NB4 (cell line): ENCODE data around the gene CHRNA3.

Experiments used
- DNase-seq: peaks from one replicate; pipeline ENCODE4 v3.0.0; 2010; ENCODE audit warnings: low read depth
- H3K4me3 ChIP-seq: one replicate; pipeline ENCODE4 v1.5.1; 2011; ENCODE audit warnings: mild to moderate bottlenecking, low read depth, low read length, moderate library complexity
- MYC ChIP-seq: IDR thresholded peaks from 2 replicates; pipeline ENCODE4 v1.6.1; 2011; ENCODE audit warnings: low read depth, low read length
- POLR2A ChIP-seq: IDR thresholded peaks from 2 replicates; pipeline ENCODE4 v1.6.1; 2011; ENCODE audit warnings: mild to moderate bottlenecking; ENCODE audit not compliant: insufficient read length; ENCODE audit errors: extremely low read depth
- TF ChIP-seq, protein P1 (sequence below): IDR thresholded peaks from 2 replicates; pipeline ENCODE4 v1.6.1; 2011; ENCODE audit warnings: low read depth, low read length
- TF ChIP-seq, protein P2 (sequence below): IDR thresholded peaks from one replicate; pipeline ENCODE4 v1.5.1; 2012; ENCODE audit warnings: low read depth, low read length

CHRNA3 gene

DNA sequence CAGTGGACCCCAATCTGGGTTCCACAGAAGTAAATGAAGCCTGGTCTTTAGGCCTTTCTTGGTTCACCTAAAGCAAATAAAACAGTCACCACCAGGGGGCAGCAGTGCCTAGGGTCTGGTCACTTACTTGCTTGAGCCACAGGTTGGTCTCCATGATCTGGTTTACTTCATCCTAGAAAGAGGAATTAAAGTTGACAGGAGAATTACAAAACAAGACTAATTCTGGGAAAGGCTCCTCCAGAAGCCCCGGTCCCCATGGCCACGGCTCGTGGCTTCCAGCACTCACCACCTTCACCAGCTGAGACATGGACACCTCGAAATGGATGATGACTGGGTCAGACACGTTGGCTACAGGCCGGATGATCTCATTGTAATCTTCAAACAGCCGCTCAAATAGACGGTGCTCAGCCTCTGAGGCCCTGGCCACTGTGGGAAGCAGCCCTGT, 2.3 kb downstream of the CHRNA3 start:
- DNase-seq, result peak; percentile 87
- no peak overlapping the region for H3K4me3 ChIP-seq
- no peak for TF ChIP-seq POLR2A
- TF ChIP-seq, protein P1, sequence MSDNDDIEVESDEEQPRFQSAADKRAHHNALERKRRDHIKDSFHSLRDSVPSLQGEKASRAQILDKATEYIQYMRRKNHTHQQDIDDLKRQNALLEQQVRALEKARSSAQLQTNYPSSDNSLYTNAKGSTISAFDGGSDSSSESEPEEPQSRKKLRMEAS, result peak; percentile 48; the same call in 1 of the 2 replicates
- 0 out of 2 replicates have a peak, but pooled peaks have one; percentile 39 for TF ChIP-seq MYC
- TF ChIP-seq, protein P2, sequence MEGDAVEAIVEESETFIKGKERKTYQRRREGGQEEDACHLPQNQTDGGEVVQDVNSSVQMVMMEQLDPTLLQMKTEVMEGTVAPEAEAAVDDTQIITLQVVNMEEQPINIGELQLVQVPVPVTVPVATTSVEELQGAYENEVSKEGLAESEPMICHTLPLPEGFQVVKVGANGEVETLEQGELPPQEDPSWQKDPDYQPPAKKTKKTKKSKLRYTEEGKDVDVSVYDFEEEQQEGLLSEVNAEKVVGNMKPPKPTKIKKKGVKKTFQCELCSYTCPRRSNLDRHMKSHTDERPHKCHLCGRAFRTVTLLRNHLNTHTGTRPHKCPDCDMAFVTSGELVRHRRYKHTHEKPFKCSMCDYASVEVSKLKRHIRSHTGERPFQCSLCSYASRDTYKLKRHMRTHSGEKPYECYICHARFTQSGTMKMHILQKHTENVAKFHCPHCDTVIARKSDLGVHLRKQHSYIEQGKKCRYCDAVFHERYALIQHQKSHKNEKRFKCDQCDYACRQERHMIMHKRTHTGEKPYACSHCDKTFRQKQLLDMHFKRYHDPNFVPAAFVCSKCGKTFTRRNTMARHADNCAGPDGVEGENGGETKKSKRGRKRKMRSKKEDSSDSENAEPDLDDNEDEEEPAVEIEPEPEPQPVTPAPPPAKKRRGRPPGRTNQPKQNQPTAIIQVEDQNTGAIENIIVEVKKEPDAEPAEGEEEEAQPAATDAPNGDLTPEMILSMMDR, result peak; percentile 76

DNA sequence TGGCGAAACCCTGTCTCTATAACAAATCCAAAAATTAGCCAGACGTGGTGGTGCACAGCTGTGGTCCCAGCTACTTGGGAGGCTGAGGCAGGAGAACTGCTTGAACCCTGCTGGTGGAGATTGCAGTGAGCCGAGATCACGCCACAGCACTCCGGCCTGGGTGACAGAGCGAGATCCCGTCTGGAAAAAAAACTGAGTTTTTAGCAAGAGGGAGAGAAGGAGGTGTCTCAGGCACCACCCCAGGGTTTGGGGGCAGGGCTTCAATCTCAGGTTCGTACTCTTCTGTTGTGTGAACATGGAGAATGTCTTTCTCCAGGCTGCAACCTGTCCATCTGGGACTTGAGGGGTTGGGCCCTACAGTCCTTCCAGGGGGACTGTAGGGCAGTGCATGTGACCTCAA, 2.7 kb downstream of the CHRNA3 start:
- H3K4me3 ChIP-seq, result no peak overlapping the region
- no peak for TF ChIP-seq POLR2A
- TF ChIP-seq, protein P2, result no peak
- TF ChIP-seq, protein P1, result no peak
- no peak for TF ChIP-seq MYC
- DNase-seq, result no peak

DNA sequence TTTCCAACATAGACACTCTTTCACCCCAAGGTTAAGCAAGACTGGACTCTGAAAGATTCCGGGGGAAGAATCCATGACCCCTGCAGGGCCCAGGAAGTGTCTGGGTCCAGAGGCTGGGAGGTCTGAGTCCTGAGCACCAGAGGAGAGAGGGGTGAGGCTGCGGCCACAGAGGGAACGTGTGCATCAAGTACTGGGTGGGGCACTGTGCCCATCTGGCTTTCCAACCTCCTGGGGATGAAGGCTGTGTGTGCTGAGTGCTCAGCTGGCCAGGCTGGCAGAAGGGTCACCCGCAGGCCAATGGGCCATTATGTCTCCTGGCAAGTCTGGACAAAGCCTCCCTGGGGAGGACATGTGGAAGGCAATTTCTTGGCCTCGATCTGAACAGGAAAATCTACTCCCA, 3.3 kb downstream of the CHRNA3 start:
- DNase-seq, result no peak
- TF ChIP-seq MYC, result no peak
- TF ChIP-seq, protein P1, result no peak
- TF ChIP-seq POLR2A, result no peak
- TF ChIP-seq, protein P2, result no peak
- H3K4me3 ChIP-seq, result no peak overlapping the region

DNA sequence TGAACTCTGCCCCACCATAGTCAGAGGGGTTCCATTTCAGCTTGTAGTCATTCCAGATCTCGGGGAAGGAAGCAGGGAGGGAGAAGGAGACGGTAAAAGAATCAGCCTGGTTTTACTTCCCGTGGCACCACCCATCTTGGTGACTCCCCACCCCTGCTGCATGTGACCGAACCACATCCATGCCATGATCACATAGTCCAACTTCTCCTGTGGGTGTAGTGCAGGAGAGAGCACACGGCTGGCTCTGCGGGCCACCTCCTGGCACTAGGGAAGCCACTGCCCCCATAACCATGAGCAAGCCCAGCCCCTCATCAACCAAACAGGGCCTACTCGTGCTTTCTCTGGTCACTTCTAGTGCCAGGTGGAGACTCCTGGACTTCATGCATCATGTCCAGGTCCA, 3.7 kb downstream of the CHRNA3 start:
- no peak for DNase-seq
- no peak overlapping the region for H3K4me3 ChIP-seq
- TF ChIP-seq, protein P1, result no peak
- no peak for TF ChIP-seq MYC
- TF ChIP-seq, protein P2, result no peak
- no peak for TF ChIP-seq POLR2A

DNA sequence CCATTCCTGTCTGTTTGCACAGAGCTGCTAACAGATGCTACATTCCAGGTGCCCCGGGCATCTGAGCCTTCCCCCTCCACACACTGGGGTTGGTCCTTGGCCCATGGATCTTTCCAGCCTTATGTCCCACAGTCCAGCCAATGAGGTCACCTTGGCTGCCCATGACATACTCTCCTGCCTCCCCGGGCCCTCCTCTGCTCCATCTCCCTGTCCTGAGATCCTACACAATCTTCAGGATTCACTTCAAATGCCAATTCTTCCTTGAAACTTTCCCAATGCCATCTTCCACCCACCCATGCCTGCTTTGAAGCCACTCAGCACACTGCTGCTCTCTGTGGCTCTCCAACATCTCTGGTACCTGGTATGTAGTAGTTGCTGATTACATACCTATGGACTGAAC, 4.3 kb downstream of the CHRNA3 start:
- no peak for DNase-seq
- H3K4me3 ChIP-seq, result no peak overlapping the region
- TF ChIP-seq POLR2A (no peak), MYC (no peak)
- TF ChIP-seq, protein P2, result no peak
- TF ChIP-seq, protein P1, result no peak

DNA sequence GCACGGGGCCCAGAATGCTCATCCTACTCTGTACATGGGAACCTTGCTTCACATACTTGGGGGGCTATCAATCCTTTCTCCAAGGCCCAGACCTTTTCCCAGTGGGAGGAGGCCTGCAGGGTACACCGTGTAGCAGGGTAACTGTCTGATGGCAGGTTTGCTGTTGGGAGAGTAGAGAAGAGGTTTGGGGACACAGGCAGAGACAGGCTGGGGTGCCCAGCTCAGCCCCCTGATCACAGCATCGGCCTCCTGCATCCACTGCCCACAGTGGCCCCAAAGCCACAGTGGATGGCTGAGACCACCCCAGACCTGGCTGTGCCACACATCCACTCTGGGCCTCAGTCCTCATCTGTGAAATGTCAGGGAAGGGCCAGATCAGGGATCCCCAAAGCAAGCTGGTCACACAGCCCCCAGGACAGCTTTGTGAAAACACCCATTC, 5.6 kb downstream of the CHRNA3 start:
- H3K4me3 ChIP-seq, result no peak overlapping the region
- no peak for DNase-seq
- TF ChIP-seq MYC, result no peak
- TF ChIP-seq, protein P2, result no peak
- TF ChIP-seq POLR2A, result no peak
- TF ChIP-seq, protein P1, result no peak
